Activated T-cell treated with anti-CD3 and anti-CD28 coated beads for 1 hour (primary cell): Measurements from ENCODE around the gene SSRP1.
"Not testable (repeated sequence)": the region's sequence is repeated elsewhere in the genome, so short reads cannot be mapped to it uniquely, and the experiment has no call there.

Source experiments
- DNase-seq: peaks from one replicate; pipeline ENCODE4 v3.0.0-alpha.2; 2020; ENCODE audit warnings: low read depth

Gene SSRP1

GRCh38 chr11:57335343-57336110 is at the start of gene SSRP1:
SSRP1 (minus strand) TSS chr11:57335892; CDS start chr11:57335121, 771 bp downstream.
- peak; percentile 79 for DNase-seq

GRCh38 chr11:57380975-57381374 is 45.3 kb upstream of the SSRP1 start, which contains the start of gene PRG3:
PRG3 (minus strand) TSS chr11:57381150; CDS start chr11:57380708, 442 bp downstream.
- no peak for DNase-seq

GRCh38 chr11:57379732-57380131 is 44.0 kb upstream of the SSRP1 start:
- DNase-seq: no peak

GRCh38 chr11:57378186-57378585 is 42.5 kb upstream of the SSRP1 start:
- DNase-seq: no peak

- no peak for DNase-seq
These were observed 41.4 kb upstream of the SSRP1 start for GRCh38 chr11:57377107-57377506.

GRCh38 chr11:57376095-57377090 is 40.7 kb upstream of the SSRP1 start:
- DNase-seq: no peak

- no peak for DNase-seq
These were observed 39.8 kb upstream of the SSRP1 start for GRCh38 chr11:57375490-57375889.

GRCh38 chr11:57374966-57375365 is 39.3 kb upstream of the SSRP1 start:
- no peak for DNase-seq

GRCh38 chr11:57373146-57373545 is 37.5 kb upstream of the SSRP1 start:
- DNase-seq: no peak

- DNase-seq: no peak
These were observed 35.2 kb upstream of the SSRP1 start for GRCh38 chr11:57370941-57371340.

- DNase-seq: no peak
These were observed 34.6 kb upstream of the SSRP1 start for GRCh38 chr11:57370251-57370650.

GRCh38 chr11:57368845-57369232 is 33.1 kb upstream of the SSRP1 start:
- no peak for DNase-seq

- no peak for DNase-seq
These were observed 32.6 kb upstream of the SSRP1 start for GRCh38 chr11:57368106-57368844.

- DNase-seq: no peak
These were observed 29.4 kb upstream of the SSRP1 start for GRCh38 chr11:57364851-57365660.

- DNase-seq: no peak
These were observed 27.7 kb upstream of the SSRP1 start for GRCh38 chr11:57363131-57364080.

GRCh38 chr11:57361926-57362325 is 26.2 kb upstream of the SSRP1 start:
- DNase-seq: no peak

GRCh38 chr11:57361420-57361819 is 25.7 kb upstream of the SSRP1 start:
- not testable (repeated sequence) for DNase-seq

- no peak for DNase-seq
These were observed 25.3 kb upstream of the SSRP1 start for GRCh38 chr11:57360991-57361390.

GRCh38 chr11:57359896-57360690 is 24.4 kb upstream of the SSRP1 start:
- DNase-seq: no peak
